ENCODE results near the gene BCL2L2.
"Not testable (repeated sequence)": the region's sequence is repeated elsewhere in the genome, so short reads cannot be mapped to it uniquely, and the experiment has no call there.

BCL2L2 gene

GRCh38 chr14:23324993-23325392 lies 18.4 kb downstream of the BCL2L2 start:
- no peak for DNase-seq

GRCh38 chr14:23325746-23326145 lies 19.1 kb downstream of the BCL2L2 start:
- not testable (repeated sequence) for DNase-seq

- DNase-seq = no peak
These were observed 20.1 kb downstream of the BCL2L2 start for GRCh38 chr14:23326491-23327332.

GRCh38 chr14:23327947-23328744 lies 21.5 kb downstream of the BCL2L2 start:
- DNase-seq = peak; percentile 58

GRCh38 chr14:23335623-23336022 lies 29.0 kb downstream of the BCL2L2 start:
- DNase-seq = no peak

GRCh38 chr14:23339506-23340268 lies 33.1 kb downstream of the BCL2L2 start:
- DNase-seq = no peak

- no peak for DNase-seq
These were observed 37.8 kb downstream of the BCL2L2 start for GRCh38 chr14:23344481-23344880.

- no peak for DNase-seq
These were observed 39.5 kb downstream of the BCL2L2 start for GRCh38 chr14:23345987-23346692.

- DNase-seq = no peak
These were observed 40.2 kb downstream of the BCL2L2 start for GRCh38 chr14:23346693-23347405.

- DNase-seq = no peak
These were observed 41.0 kb downstream of the BCL2L2 start for GRCh38 chr14:23347406-23348296.

- no peak for DNase-seq
These were observed 41.6 kb downstream of the BCL2L2 start for GRCh38 chr14:23348297-23348655.

GRCh38 chr14:23349156-23349845 lies 42.7 kb downstream of the BCL2L2 start:
- no peak for DNase-seq

- DNase-seq = no peak
These were observed 45.3 kb downstream of the BCL2L2 start for GRCh38 chr14:23351681-23352505.

GRCh38 chr14:23352506-23353432 lies 46.1 kb downstream of the BCL2L2 start, which contains the start of gene SLC22A17:
Gene SLC22A17, minus strand, starts transcription at chr14:23352887.
- peak; percentile 38 for DNase-seq

- no peak for DNase-seq
These were observed 46.8 kb downstream of the BCL2L2 start for GRCh38 chr14:23353433-23353780.

GRCh38 chr14:23354990-23355389 lies 48.4 kb downstream of the BCL2L2 start:
- DNase-seq = no peak

GRCh38 chr14:23355871-23356435 lies 49.3 kb downstream of the BCL2L2 start:
- no peak for DNase-seq

- DNase-seq = no peak
These were observed 50.0 kb downstream of the BCL2L2 start for GRCh38 chr14:23356662-23357061.

Data from GDM1 (cell line).